A549 (cell line): ENCODE results near the gene MOB3A. TPM values are rescaled to one million over a fixed set of nuclear protein-coding genes. Genes with fewer than 3 reads are reported as not detected.

Source experiments
- ATAC-seq, 2 experiments: fragments of 200-7000 bp in 1 of 2; fragments of >200 bp in 1 of 2; cut with Nextera tagmentation in 1 of 2; cut with Tn5 transposase in 1 of 2; 3 replicates each; pipeline versions ENCODE4 v1.8.0 to v1.9.1; 2018 to 2020; ENCODE audit warnings: mild to moderate bottlenecking in 1 of 2, moderate library complexity in 1 of 2
- CTCF ChIA-PET: fragments of 300-600 bp; sonication (Branson Sonifier 250); formaldehyde crosslinking; extraction: SDS; loops from one replicate; lab custom pipeline; 2021; ENCODE audit warnings: antibody characterized with exemption, inconsistent platforms; lab: Yijun Ruan, JAX
- POLR2A ChIA-PET: fragments of 350-600 bp; formaldehyde crosslinking; extraction: SDS; loops from one replicate; lab custom pipeline; 2021; ENCODE audit warnings: antibody characterized with exemption, inconsistent platforms; lab: Yijun Ruan, JAX
- DNase-seq, 2 experiments: peaks; one replicate each; pipeline versions ENCODE4 v3.0.0 to v3.0.0-alpha.2; 2011 to 2016; ENCODE audit warnings: low read depth in 1 of 2, low spot score in 1 of 2
- FAIRE-seq: peaks from 2 replicates; lab custom pipeline; 2011; peaks lifted over from hg19 to GRCh38; lab: Jason Lieb, UNC
- H3K27ac ChIP-seq, 2 experiments: fragments of >200 bp; sonication (Bioruptor Twin); formaldehyde crosslinking; 3 replicates each; pipeline ENCODE4 v1.5.1; 2016 to 2017
- H3K4me1 ChIP-seq: fragments of >200 bp; sonication (Bioruptor Twin); formaldehyde crosslinking; 3 replicates; pipeline ENCODE4 v1.6.1; 2016
- H3K4me2 ChIP-seq: fragments of >200 bp; sonication (Bioruptor Twin); formaldehyde crosslinking; 3 replicates; pipeline ENCODE4 v1.6.1; 2016
- H3K4me3 ChIP-seq: fragments of >200 bp; sonication (Bioruptor Twin); formaldehyde crosslinking; 3 replicates; pipeline ENCODE4 v1.5.1; 2016
- H3K9me3 ChIP-seq: fragments of >200 bp; sonication (Bioruptor Twin); formaldehyde crosslinking; 3 replicates; pipeline ENCODE4 v1.6.1; 2016
- BCL3 ChIP-seq: fragments of >200 bp; sonication (Bioruptor Twin); formaldehyde crosslinking; IDR thresholded peaks from 3 replicates; pipeline ENCODE4 v1.6.1; 2016
- BHLHE40 ChIP-seq: IDR thresholded peaks from 2 replicates; pipeline ENCODE4 v1.6.1; 2012; ENCODE audit warnings: low read depth, low read length, inconsistent platforms
- CBX8 ChIP-seq: fragments of 200-600 bp; sonication (generic); IDR thresholded peaks from 2 replicates; pipeline ENCODE4 v1.6.1; 2016
- CEBPB ChIP-seq, 2 experiments: fragments of >200 bp in 1 of 2; sonication (Bioruptor Twin) in 1 of 2; formaldehyde crosslinking in 1 of 2; IDR thresholded peaks; 2 replicates each; pipeline ENCODE4 v1.6.1; 2012 to 2016
- CHD2 ChIP-seq: fragments of 150-350 bp; IDR thresholded peaks from 2 replicates; pipeline ENCODE4 v1.6.1; 2014; ENCODE audit warnings: low read length; ENCODE audit not compliant: partially characterized antibody
- CHD4 ChIP-seq: fragments of 200-600 bp; sonication (generic); IDR thresholded peaks from 2 replicates; pipeline ENCODE4 v1.6.1; 2016; ENCODE audit warnings: antibody characterized with exemption, mild to moderate bottlenecking, borderline replicate concordance
- E2F6 ChIP-seq: IDR thresholded peaks from 2 replicates; pipeline ENCODE4 v1.6.1; 2012; ENCODE audit warnings: low read depth, borderline replicate concordance
- EHF ChIP-seq: fragments of 250-450 bp; sonication (Bioruptor Pico); IDR thresholded peaks from 2 replicates; pipeline ENCODE4 v1.5.0; 2020; ENCODE audit warnings: mild to moderate bottlenecking
- EHMT2 ChIP-seq: fragments of 200-600 bp; sonication (generic); IDR thresholded peaks from 2 replicates; pipeline ENCODE4 v1.6.1; 2016; ENCODE audit warnings: antibody characterized with exemption, low read depth, mild to moderate bottlenecking, moderate library complexity
- ESRRA ChIP-seq: fragments of 150-350 bp; IDR thresholded peaks from 2 replicates; pipeline ENCODE4 v1.6.1; 2014; ENCODE audit warnings: mild to moderate bottlenecking, low read length, borderline replicate concordance
- FOSB ChIP-seq: fragments of 250-450 bp; sonication (Bioruptor Pico); IDR thresholded peaks from 2 replicates; pipeline ENCODE4 v1.5.0; 2020; ENCODE audit warnings: mild to moderate bottlenecking, moderate library complexity
- FOSL2 ChIP-seq, 2 experiments: fragments of 450-650 bp in 1 of 2; fragments of >200 bp in 1 of 2; sonication (Bioruptor Twin) in 1 of 2; formaldehyde crosslinking; IDR thresholded peaks; 2 replicates each; pipeline versions ENCODE4 v1.5.0 to v1.6.1; 2016 to 2020; ENCODE audit warnings: mild to moderate bottlenecking in 1 of 2, moderate library complexity in 1 of 2
- FOXS1 ChIP-seq: fragments of 250-450 bp; sonication (Bioruptor Pico); IDR thresholded peaks from 2 replicates; pipeline ENCODE4 v1.5.0; 2020; ENCODE audit warnings: mild to moderate bottlenecking, moderate library complexity
- GATA3 ChIP-seq: IDR thresholded peaks from 2 replicates; pipeline ENCODE4 v1.6.1; 2012; ENCODE audit warnings: borderline replicate concordance
- HDAC2 ChIP-seq: fragments of 200-600 bp; sonication (generic); IDR thresholded peaks from 2 replicates; pipeline ENCODE4 v1.6.1; 2016
- HEYL ChIP-seq: fragments of 250-450 bp; sonication (Bioruptor Pico); IDR thresholded peaks from 2 replicates; pipeline ENCODE4 v1.8.0; 2021; ENCODE audit warnings: mild to moderate bottlenecking, moderate library complexity
- MAX ChIP-seq: IDR thresholded peaks from 2 replicates; pipeline ENCODE4 v1.6.1; 2012
- MYC ChIP-seq: IDR thresholded peaks from 2 replicates; pipeline ENCODE4 v1.6.1; 2012; ENCODE audit warnings: mild to moderate bottlenecking, inconsistent platforms, low read length, improper control_type of control experiment, borderline replicate concordance
- NFE2L2 ChIP-seq: fragments of 150-350 bp; conservative IDR thresholded peaks from 2 replicates; pipeline ENCODE4 v1.6.1; 2014; ENCODE audit warnings: low read length
- NPAS2 ChIP-seq: fragments of 250-450 bp; sonication (Bioruptor Pico); IDR thresholded peaks from 2 replicates; pipeline ENCODE4 v1.8.0; 2022; ENCODE audit warnings: mild to moderate bottlenecking, moderate library complexity, borderline replicate concordance
- PHF8 ChIP-seq: fragments of 200-600 bp; sonication (generic); IDR thresholded peaks from 2 replicates; pipeline ENCODE4 v1.6.1; 2016; ENCODE audit warnings: low read depth, mild to moderate bottlenecking, antibody characterized with exemption, moderate library complexity, borderline replicate concordance
- POLR2A ChIP-seq: IDR thresholded peaks from 2 replicates; pipeline ENCODE4 v1.6.1; 2012; ENCODE audit warnings: mild to moderate bottlenecking, low read length
- POLR2AphosphoS2 ChIP-seq: conservative IDR thresholded peaks from 2 replicates; pipeline ENCODE4 v1.6.1; 2012; ENCODE audit warnings: low read length, improper control_type of control experiment, inconsistent platforms
- RAD21 ChIP-seq, 2 experiments: fragments of >200 bp in 1 of 2; sonication (Bioruptor Twin) in 1 of 2; formaldehyde crosslinking in 1 of 2; IDR thresholded peaks in 1 of 2; conservative IDR thresholded peaks in 1 of 2; 2 replicates in 1 of 2; 3 replicates in 1 of 2; pipeline ENCODE4 v1.6.1; 2012 to 2018; ENCODE audit warnings: inconsistent platforms in 1 of 2
- RARB ChIP-seq: fragments of 250-450 bp; sonication (Bioruptor Pico); IDR thresholded peaks from 2 replicates; pipeline ENCODE4 v1.8.0; 2021; ENCODE audit warnings: mild to moderate bottlenecking, moderate library complexity
- RCOR1 ChIP-seq: fragments of 150-350 bp; IDR thresholded peaks from 2 replicates; pipeline ENCODE4 v1.6.1; 2014; ENCODE audit warnings: antibody characterized with exemption, low read length, low read depth
- RFX5 ChIP-seq: fragments of 450-650 bp; IDR thresholded peaks from 2 replicates; pipeline ENCODE4 v1.7.1; 2014; ENCODE audit warnings: antibody characterized with exemption, mild to moderate bottlenecking, moderate library complexity
- SREBF2 ChIP-seq: fragments of 450-650 bp; IDR thresholded peaks from 2 replicates; pipeline ENCODE4 v1.6.1; 2014; ENCODE audit warnings: mild to moderate bottlenecking, moderate library complexity
- USF2 ChIP-seq: fragments of 450-650 bp; IDR thresholded peaks from 2 replicates; pipeline ENCODE4 v1.6.1; 2014; ENCODE audit warnings: antibody characterized with exemption
- WGBS: methylation state at CpG from one replicate; pipeline ENCODE4 v1.1.6; 2017; ENCODE audit errors: missing lambda C conversion rate; 5-methylcytosine and 5-hydroxymethylcytosine counted together
- polyA plus RNA-seq, 4 experiments: library from polyadenylated mRNA; depleted of rRNA in 3 of 4; stranded (reverse); fragments of >200 nt; fragmentation: RNase III in 1 of 4; extraction: RNeasy Plus Mini Kit Qiagen cat#74134 plus additional on column Dnase treatment in 1 of 4; gene quantifications; 2 replicates in 3 of 4; 3 replicates in 1 of 4; pipeline ENCODE4 v1.2.3, GENCODE V29; 2011 to 2017

MOB3A gene
- polyA plus RNA-seq, 2 of the 4 experiments (the other 2 are of a cell fraction) = 9.1 to 10.9 TPM

- no peak for TF ChIP-seq HEYL (CRISPR knock-in tag)
- TF ChIP-seq E2F6 = no peak
- no peak for TF ChIP-seq FOXS1 (CRISPR knock-in tag)
- TF ChIP-seq USF2 = no peak
- no peak for TF ChIP-seq FOSB (CRISPR knock-in tag)
- no peak for TF ChIP-seq POLR2A
- TF ChIP-seq MAX = no peak
- no peak for TF ChIP-seq GATA3
- no peak for TF ChIP-seq RFX5
- no peak for TF ChIP-seq CBX8
- TF ChIP-seq SREBF2 = no peak
- no peak for TF ChIP-seq NFE2L2
- TF ChIP-seq PHF8 = no peak
- DNase-seq (no peak), ATAC-seq (no peak), FAIRE-seq (no peak)
- ChIA-PET POLR2A (no interaction called here), CTCF (interaction anchor here (0.7 kb wide), 1 partner anchor 11 kb away, joined by 3 read pairs; no protein-coding TSS in a partner anchor)
- Histone ChIP-seq H3K9me3 (no peaks in the 10 kb centered on the region; the same call in 2 of the 3 replicates), H3K4me1 (no peaks in the 10 kb centered on the region), H3K27ac (no peak overlapping the region), H3K4me2 (no peak overlapping the region), H3K4me3 (no peak overlapping the region)
- WGBS = 94% methylated on average over 15 of the region's 23 CpGs
Measured at GRCh38 chr19:2108251-2109016, 12.3 kb upstream of the MOB3A start.

- no peak overlapping the region for H3K27ac ChIP-seq
- no peak overlapping the region for H3K4me2 ChIP-seq
- H3K4me3 ChIP-seq = no peak overlapping the region
- TF ChIP-seq EHMT2 = no peak
- no peak for TF ChIP-seq CHD4
- TF ChIP-seq RCOR1 = no peak
- TF ChIP-seq RARB = no peak
- TF ChIP-seq RAD21 (conservative IDR thresholded peaks at IDR 0.05 in 1 of 2, IDR thresholded peaks at IDR 0.05 in 1 of 2) = no peak
- no peak for FAIRE-seq
- WGBS = 89% methylated on average over 15 of the region's 20 CpGs
- H3K4me1 ChIP-seq = no peaks in the 10 kb centered on the region
- ChIA-PET POLR2A (no interaction called here), CTCF (no interaction called here)
- no peaks in the 10 kb centered on the region; the same call in 2 of the 3 replicates for H3K9me3 ChIP-seq
- no peak for ATAC-seq
- no peak for DNase-seq
Measured at GRCh38 chr19:2103045-2103707, 7.0 kb upstream of the MOB3A start.

- FAIRE-seq = no peak
- DNase-seq = no peak
- Histone ChIP-seq H3K9me3 (no peaks in the 10 kb centered on the region; the same call in 2 of the 3 replicates), H3K4me2 (no peak overlapping the region), H3K4me1 (peaks cover 7% of the 10 kb centered on the region; the same call in 1 of the 3 replicates), H3K4me3 (no peak overlapping the region), H3K27ac (no peak overlapping the region)
- no peak for ATAC-seq
- CTCF ChIA-PET = no interaction called here
- WGBS = 93% methylated on average over 31 of the region's 45 CpGs
- POLR2A ChIA-PET = no interaction called here
- TF ChIP-seq MAX = no peak
- TF ChIP-seq BHLHE40 = no peak
- TF ChIP-seq ESRRA = no peak
- TF ChIP-seq PHF8 = no peak
- TF ChIP-seq CBX8 = no peak
- TF ChIP-seq MYC = no peak
- TF ChIP-seq CHD2 = no peak
- TF ChIP-seq POLR2AphosphoS2 = no peak
- no peak for TF ChIP-seq CEBPB (IDR thresholded peaks at IDR 0.05)
- no peak for TF ChIP-seq NPAS2 (CRISPR knock-in tag)
- TF ChIP-seq RCOR1 = no peak
- no peak for TF ChIP-seq EHMT2
- TF ChIP-seq EHF (CRISPR knock-in tag) = no peak
- no peak for TF ChIP-seq FOSL2 (IDR thresholded peaks at IDR 0.05)
- no peak for TF ChIP-seq FOSL2 (CRISPR knock-in tag; IDR thresholded peaks at IDR 0.05)
- TF ChIP-seq BCL3 = no peak
- no peak for TF ChIP-seq HDAC2
Measured at GRCh38 chr19:2101417-2102335, 5.5 kb upstream of the MOB3A start.
